GM12865 (cell line): ENCODE measurements around the gene EPHB3.

Source experiments
- DNase-seq: peaks from one replicate; pipeline ENCODE4 v3.0.0; 2010; ENCODE audit warnings: low read depth
- H3K4me3 ChIP-seq: 2 replicates; pipeline ENCODE4 v1.5.1; 2011; ENCODE audit warnings: mild to moderate bottlenecking, low read depth, low read length, control low read depth
- CTCF ChIP-seq: IDR thresholded peaks from 2 replicates; pipeline ENCODE4 v1.5.1; 2011; ENCODE audit warnings: low read length, control low read depth, low read depth, inconsistent platforms; ENCODE audit not compliant: insufficient read depth; ENCODE audit errors: missing control alignments

The EPHB3 gene

GRCh38 chr3:184563941-184564684, 2.5 kb downstream of the EPHB3 start:
- no peak overlapping the region for H3K4me3 ChIP-seq
- TF ChIP-seq CTCF, result no peak
- no peak for DNase-seq

DNA sequence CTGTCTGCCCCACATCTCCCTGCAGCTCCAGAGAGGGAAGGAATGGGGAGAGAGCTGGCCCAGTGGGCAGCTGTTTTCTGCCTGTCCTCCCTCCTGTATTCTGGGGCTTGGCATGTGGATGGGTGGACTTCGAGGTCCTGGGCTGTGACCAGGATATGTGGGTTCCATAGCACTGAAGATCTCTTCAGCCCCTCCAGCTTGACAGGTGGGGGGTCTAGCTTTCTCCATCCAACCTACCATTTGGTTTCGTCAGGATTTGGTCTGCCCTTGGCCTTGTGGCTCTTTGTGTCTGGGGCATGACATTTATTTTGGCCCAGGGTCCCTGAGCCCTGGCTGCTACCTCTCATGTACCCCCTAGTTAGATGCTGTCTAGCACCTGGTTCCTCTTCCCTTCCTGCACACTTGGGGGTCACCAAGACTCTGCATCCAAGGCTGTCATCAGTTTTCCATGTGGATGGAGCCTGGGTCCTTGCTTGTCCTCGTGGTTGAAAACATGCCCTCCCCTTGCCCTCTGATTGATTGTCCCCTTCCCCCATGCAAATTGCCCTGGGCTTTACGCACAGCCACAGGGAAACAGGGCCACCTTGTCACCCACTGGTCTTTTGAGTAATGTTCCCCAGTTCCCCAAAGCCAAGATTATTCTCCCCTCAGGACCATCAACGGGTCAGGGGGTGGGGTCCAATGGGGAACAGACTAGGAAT, 3.2 kb downstream of the EPHB3 start:
- DNase-seq, result no peak
- TF ChIP-seq CTCF, result no peak
- H3K4me3 ChIP-seq, result no peak overlapping the region

GRCh38 chr3:184565421-184566211, 4.0 kb downstream of the EPHB3 start:
- no peak for DNase-seq
- no peak overlapping the region for H3K4me3 ChIP-seq
- no peak for TF ChIP-seq CTCF

- TF ChIP-seq CTCF, result no peak
- no peak overlapping the region for H3K4me3 ChIP-seq
- DNase-seq, result no peak
These were observed 5.1 kb downstream of the EPHB3 start for GRCh38 chr3:184566441-184567414.

- H3K4me3 ChIP-seq, result no peak overlapping the region
- TF ChIP-seq CTCF, result no peak
- no peak for DNase-seq
These were observed 6.5 kb downstream of the EPHB3 start for GRCh38 chr3:184567946-184568559.

- no peak overlapping the region for H3K4me3 ChIP-seq
- DNase-seq, result no peak
- no peak for TF ChIP-seq CTCF
These were observed 7.0 kb downstream of the EPHB3 start for GRCh38 chr3:184568560-184568923.
